Uterus (tissue), 2 donors: ENCODE measurements around the gene CALN1.

ENCODE experiments used
- POLR2A ChIP-seq, 2 donors: fragments of 450-650 bp; IDR thresholded peaks; one replicate each; pipeline ENCODE4 v1.6.1; 2016; ENCODE audit warnings: antibody characterized with exemption in 2 of 2, mild to moderate bottlenecking in 1 of 2, moderate library complexity in 1 of 2
- TF ChIP-seq, protein P1 (sequence below), 4 experiments: fragments of 200-600 bp in 2 of 4; fragments of 450-650 bp in 2 of 4; sonication (generic) in 2 of 4; IDR thresholded peaks; one replicate each; pipeline ENCODE4 v1.5.1; 2016 to 2019; ENCODE audit warnings: antibody characterized with exemption in 4 of 4, mild to moderate bottlenecking in 2 of 4, moderate library complexity in 1 of 4

DNA sequence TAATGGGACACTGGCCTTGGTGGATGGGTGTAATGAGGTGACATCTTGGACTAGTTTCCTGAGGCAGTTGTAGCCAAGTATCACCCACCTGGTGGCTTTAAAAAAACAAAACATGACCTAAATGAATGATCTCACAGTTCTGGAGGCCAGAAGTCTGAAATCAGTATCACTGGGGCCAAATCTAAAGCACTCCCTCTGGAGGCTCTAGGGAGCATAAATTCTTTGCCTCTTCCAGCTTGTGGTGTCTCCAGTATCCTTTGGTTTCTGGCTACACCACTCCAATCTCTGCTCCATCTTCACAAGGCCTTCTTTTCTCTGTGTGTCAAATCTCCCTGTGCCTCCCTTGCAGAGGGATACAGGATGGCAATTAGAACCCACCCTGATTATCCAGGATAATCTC is 342.9 kb downstream of the CALN1 start:
- TF ChIP-seq, protein P1, sequence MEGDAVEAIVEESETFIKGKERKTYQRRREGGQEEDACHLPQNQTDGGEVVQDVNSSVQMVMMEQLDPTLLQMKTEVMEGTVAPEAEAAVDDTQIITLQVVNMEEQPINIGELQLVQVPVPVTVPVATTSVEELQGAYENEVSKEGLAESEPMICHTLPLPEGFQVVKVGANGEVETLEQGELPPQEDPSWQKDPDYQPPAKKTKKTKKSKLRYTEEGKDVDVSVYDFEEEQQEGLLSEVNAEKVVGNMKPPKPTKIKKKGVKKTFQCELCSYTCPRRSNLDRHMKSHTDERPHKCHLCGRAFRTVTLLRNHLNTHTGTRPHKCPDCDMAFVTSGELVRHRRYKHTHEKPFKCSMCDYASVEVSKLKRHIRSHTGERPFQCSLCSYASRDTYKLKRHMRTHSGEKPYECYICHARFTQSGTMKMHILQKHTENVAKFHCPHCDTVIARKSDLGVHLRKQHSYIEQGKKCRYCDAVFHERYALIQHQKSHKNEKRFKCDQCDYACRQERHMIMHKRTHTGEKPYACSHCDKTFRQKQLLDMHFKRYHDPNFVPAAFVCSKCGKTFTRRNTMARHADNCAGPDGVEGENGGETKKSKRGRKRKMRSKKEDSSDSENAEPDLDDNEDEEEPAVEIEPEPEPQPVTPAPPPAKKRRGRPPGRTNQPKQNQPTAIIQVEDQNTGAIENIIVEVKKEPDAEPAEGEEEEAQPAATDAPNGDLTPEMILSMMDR (IDR thresholded peaks at IDR 0.05): no peak
- TF ChIP-seq POLR2A (IDR thresholded peaks at IDR 0.05): no peak
